NCI-H1105 treated with DMSO at 0.1 percent for 48 hours (cell line): Measurements from ENCODE around the gene SETD1A.

ENCODE experiments used
- DNase-seq: peaks from one replicate; lab custom pipeline; 2025; lab: John Stamatoyannopoulos, UW

Gene SETD1A

GRCh38 chr16:30953511-30954124 lies 3.9 kb upstream of the SETD1A start:
- DNase-seq, result peak; percentile 71

GRCh38 chr16:30954993-30955392 lies 2.6 kb upstream of the SETD1A start:
- DNase-seq, result no peak

GRCh38 chr16:30956601-30957455 lies 726 bp upstream of the SETD1A start:
- DNase-seq, result peak; percentile 47

- DNase-seq, result peak; percentile 32
Measured at GRCh38 chr16:30958175-30959079, 873 bp downstream of the SETD1A start.

GRCh38 chr16:30961384-30961783 lies 3.8 kb downstream of the SETD1A start:
- DNase-seq, result no peak

GRCh38 chr16:30963925-30964511 lies 6.5 kb downstream of the SETD1A start:
- no peak for DNase-seq

GRCh38 chr16:30964574-30965226 lies 7.1 kb downstream of the SETD1A start:
- no peak for DNase-seq

GRCh38 chr16:30965436-30965835 lies 7.9 kb downstream of the SETD1A start:
- DNase-seq, result no peak

GRCh38 chr16:30966033-30966619 lies 8.6 kb downstream of the SETD1A start:
- DNase-seq, result no peak

GRCh38 chr16:30967795-30968194 lies 10.2 kb downstream of the SETD1A start:
- DNase-seq, result no peak

- DNase-seq, result no peak
Measured at GRCh38 chr16:30969246-30969842, 11.8 kb downstream of the SETD1A start.

GRCh38 chr16:30971298-30971697 lies 13.7 kb downstream of the SETD1A start:
- DNase-seq, result no peak

- DNase-seq, result no peak
Measured at GRCh38 chr16:30972872-30973271, 15.3 kb downstream of the SETD1A start.

GRCh38 chr16:30974348-30974747 lies 16.8 kb downstream of the SETD1A start:
- no peak for DNase-seq

GRCh38 chr16:30976486-30976885 lies 18.9 kb downstream of the SETD1A start:
- no peak for DNase-seq

GRCh38 chr16:30977502-30977901 lies 19.9 kb downstream of the SETD1A start:
- DNase-seq, result no peak

- DNase-seq, result no peak
Measured at GRCh38 chr16:30979170-30980022, 21.8 kb downstream of the SETD1A start.

GRCh38 chr16:30980023-30980371 lies 22.4 kb downstream of the SETD1A start:
- DNase-seq, result no peak

- no peak for DNase-seq
Measured at GRCh38 chr16:30980434-30980833, 22.9 kb downstream of the SETD1A start.

- DNase-seq, result no peak
Measured at GRCh38 chr16:30980959-30981358, 23.4 kb downstream of the SETD1A start.
